DMS 273 (cell line): Measurements from ENCODE around the gene OSBPL1A.

Experiments
- DNase-seq: peaks from one replicate; lab custom pipeline; 2025; ENCODE audit not compliant: unreplicated experiment; lab: John Stamatoyannopoulos, UW

OSBPL1A gene

GRCh38 chr18:24270358-24270936, 127.2 kb downstream of the OSBPL1A start:
- DNase-seq, result peak; percentile 28

- no peak for DNase-seq
Observed at GRCh38 chr18:24268784-24269550, 128.7 kb downstream of the OSBPL1A start.

GRCh38 chr18:24267878-24268277, 129.7 kb downstream of the OSBPL1A start:
- DNase-seq, result no peak

- DNase-seq, result no peak
Observed at GRCh38 chr18:24266131-24266530, 131.5 kb downstream of the OSBPL1A start.

GRCh38 chr18:24265502-24266064, 132.0 kb downstream of the OSBPL1A start:
- DNase-seq, result no peak

- DNase-seq, result no peak
Observed at GRCh38 chr18:24263050-24263449, 134.6 kb downstream of the OSBPL1A start.

GRCh38 chr18:24262087-24262486, 135.5 kb downstream of the OSBPL1A start:
- no peak for DNase-seq

GRCh38 chr18:24259869-24260641, 137.6 kb downstream of the OSBPL1A start:
- DNase-seq, result no peak

- no peak for DNase-seq
Observed at GRCh38 chr18:24254071-24254470, 143.6 kb downstream of the OSBPL1A start.

- DNase-seq, result no peak
Observed at GRCh38 chr18:24249716-24250115, 147.9 kb downstream of the OSBPL1A start.

GRCh38 chr18:24248359-24248758, 149.3 kb downstream of the OSBPL1A start:
- no peak for DNase-seq

- DNase-seq, result no peak
Observed at GRCh38 chr18:24246143-24246542, 151.5 kb downstream of the OSBPL1A start.

GRCh38 chr18:24244698-24245097, 152.9 kb downstream of the OSBPL1A start:
- no peak for DNase-seq

GRCh38 chr18:24243677-24244076, 153.9 kb downstream of the OSBPL1A start:
- no peak for DNase-seq

GRCh38 chr18:24239341-24239740, 158.3 kb downstream of the OSBPL1A start:
- DNase-seq, result no peak

- no peak for DNase-seq
Observed at GRCh38 chr18:24238387-24238786, 159.2 kb downstream of the OSBPL1A start.

- no peak for DNase-seq
Observed at GRCh38 chr18:24234850-24235418, 162.7 kb downstream of the OSBPL1A start.

GRCh38 chr18:24234330-24234729, 163.3 kb downstream of the OSBPL1A start:
- DNase-seq, result no peak

- no peak for DNase-seq
Observed at GRCh38 chr18:24232800-24233199, 164.8 kb downstream of the OSBPL1A start.

GRCh38 chr18:24231773-24232735, 165.6 kb downstream of the OSBPL1A start:
- DNase-seq, result no peak
